ENCODE data around the gene MRPS7. TPM values are rescaled to one million over a fixed set of nuclear protein-coding genes. Genes with fewer than 3 reads are reported as not detected.

Gene MRPS7
- total and polyA plus RNA-seq, 2 of the 8 experiments (the other 6 are each of a cell fraction or from before 2014, with no cell fraction given), result 63.4 to 79.4 TPM

DNA sequence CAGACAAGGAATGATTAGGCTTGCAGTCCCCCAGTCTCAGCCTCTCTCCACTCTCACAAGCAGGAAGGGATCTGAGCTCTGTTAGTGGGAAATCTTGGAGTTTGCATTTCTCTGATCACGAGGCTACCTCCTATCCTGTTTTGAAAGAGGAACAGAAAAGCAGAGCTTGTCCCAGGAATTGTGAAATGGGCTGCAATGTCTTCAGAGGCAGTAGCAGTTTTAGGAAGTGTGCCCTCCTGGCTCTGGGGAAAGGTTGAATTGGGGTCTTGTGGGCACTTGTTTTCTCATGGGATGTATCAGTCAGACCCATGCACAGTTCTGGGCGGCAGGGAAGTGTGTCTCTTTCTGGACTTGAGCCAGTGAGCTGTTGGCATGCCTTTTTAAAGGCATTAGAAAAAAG is 33.4 kb upstream of the MRPS7 start:
- Histone ChIP-seq H3K23ac (ENCODE audit: insufficient read length) (no peak overlapping the region), H2AFZ (ENCODE audit: low read length) (no peak overlapping the region), H3K9me3 (ENCODE audit: insufficient read depth in 2 of 2, low read depth in 1 of 2, low read length in 1 of 2) (no peaks in the 10 kb centered on the region), H3K4me1 (replicated peaks in 1 of 4; ENCODE audit: control insufficient read depth in 3 of 4, insufficient read depth in 4 of 4, low read length in 3 of 4) (no peaks in the 10 kb centered on the region), H2BK15ac (ENCODE audit: low read length) (no peak overlapping the region), H3K27ac (ENCODE audit: low read depth, low read length) (no peak overlapping the region), H3K4ac (replicated peaks; ENCODE audit: insufficient read length, low read depth, low read length) (no peak overlapping the region), H3K36me3 (ENCODE audit: control insufficient read depth in 2 of 4, insufficient read depth in 4 of 4, low read length in 3 of 4) (peaks cover 16 to 75% (median 61%) of the 10 kb centered on the region in 4 experiments), H4K91ac (replicated peaks; ENCODE audit: insufficient read length, low read length) (no peak overlapping the region), H2BK12ac (ENCODE audit: low read depth, low read length) (no peak overlapping the region), H2BK120ac (replicated peaks; ENCODE audit: low read depth, low read length) (no peak overlapping the region), H3K79me1 (ENCODE audit: low read depth, low read length) (no peaks in the 10 kb centered on the region), H3K14ac (ENCODE audit: insufficient read length) (no peak overlapping the region), H4K20me1 (replicated peaks in 1 of 2; ENCODE audit: control insufficient read depth in 1 of 2, insufficient read depth in 2 of 2, low read length in 2 of 2) (peaks cover 0 to 12% of the 10 kb centered on the region in 2 experiments), H3K18ac (ENCODE audit: extremely low read depth, low read length) (no peak overlapping the region), H2AK5ac (ENCODE audit: low read depth, low read length) (no peak overlapping the region), H3K9ac (replicated peaks in 1 of 4; ENCODE audit: extremely low read depth in 1 of 4, low read depth in 3 of 4, low read length in 3 of 4) (no peak overlapping the region), H3K23me2 (ENCODE audit: low read depth, low read length) (no peaks in the 10 kb centered on the region), H3K4me2 (ENCODE audit: insufficient read depth in 1 of 2, low read depth in 2 of 2, low read length in 2 of 2) (no peak overlapping the region), H3K56ac (replicated peaks; ENCODE audit: insufficient read length, low read depth, low read length) (no peak overlapping the region), H4K8ac (ENCODE audit: extremely low read depth, insufficient read depth, low read length) (no peak overlapping the region), H3K4me3 (ENCODE audit: extremely low read depth in 1 of 4, insufficient read depth in 2 of 4, low read depth in 3 of 4, low read length in 4 of 4) (no peak overlapping the region), H4K5ac (ENCODE audit: insufficient read length, low read depth, low read length) (no peak overlapping the region), H3K79me2 (ENCODE audit: control insufficient read depth in 1 of 2, insufficient read depth in 2 of 2, low read length in 2 of 2) (no peaks in the 10 kb centered on the region), H3K27me3 (replicated peaks in 1 of 4; ENCODE audit: control insufficient read depth in 3 of 4, extremely low read depth in 1 of 4, insufficient read depth in 3 of 4, low read length in 3 of 4) (no peaks in the 10 kb centered on the region), H2BK5ac (ENCODE audit: low read depth, low read length) (no peak overlapping the region), H2BK20ac (ENCODE audit: low read length) (no peak overlapping the region)
- 94% methylated on average over 2 of the region's 2 CpGs; no CpG with 5 or more reads in 1 of the 2 experiments for WGBS, 2 experiments (ENCODE audit: extremely low coverage in 1 of 2, insufficient coverage in 1 of 2, insufficient read length in 1 of 2, insufficient replicate concordance in 2 of 2, low coverage in 1 of 2, low lambda C conversion rate in 2 of 2, missing lambda C conversion rate in 1 of 2)
- ChIA-PET POLR2A (ENCODE audit: partially characterized antibody) (interaction anchor here (1.0 to 2.4 kb wide), 8 partner anchors 8 to 74 kb away, joined by 3 to 17 read pairs (median 6); partner anchors contain the start of genes GGA3, JPT1 and NUP85), CTCF (ENCODE audit: partially characterized antibody) (interaction anchor here (0.8 to 6.9 kb wide), 8 partner anchors 8 to 265 kb away, joined by 3 to 84 read pairs (median 3); partner anchors contain the start of gene MIF4GD)
- FAIRE-seq (no peak), DNase-seq (ENCODE audit: low read depth in 1 of 2, low spot score in 2 of 2) (no peak)
- TF ChIP-seq TEAD4 (IDR thresholded peaks at IDR 0.05; ENCODE audit: low read depth, low read length) (no peak), TAF1 (IDR thresholded peaks at IDR 0.05; ENCODE audit: low read depth, low read length) (no peak), SIX5 (IDR thresholded peaks at IDR 0.05; ENCODE audit: low read depth, low read length) (no peak), CBX8 (IDR thresholded peaks at IDR 0.05; ENCODE audit: borderline replicate concordance, low read depth, low read length) (no peak), RAD21 (IDR thresholded peaks at IDR 0.05 in 1 of 2, conservative IDR thresholded peaks at IDR 0.05 in 1 of 2; ENCODE audit: low read depth in 2 of 2, low read length in 2 of 2) (no peak), JUND (IDR thresholded peaks at IDR 0.05; ENCODE audit: low read length) (no peak), HDAC2 (IDR thresholded peaks at IDR 0.05; ENCODE audit: borderline replicate concordance in 1 of 2, low read depth in 2 of 2, low read length in 2 of 2) (no peak), YY1 (IDR thresholded peaks at IDR 0.05; ENCODE audit: low read depth, low read length) (no peak), POU5F1 (IDR thresholded peaks at IDR 0.05; ENCODE audit: low read depth, low read length) (no peak), POLR2AphosphoS5 (IDR thresholded peaks at IDR 0.05; ENCODE audit: low read depth, low read length) (no peak)
- TF ChIP-seq, protein P1, sequence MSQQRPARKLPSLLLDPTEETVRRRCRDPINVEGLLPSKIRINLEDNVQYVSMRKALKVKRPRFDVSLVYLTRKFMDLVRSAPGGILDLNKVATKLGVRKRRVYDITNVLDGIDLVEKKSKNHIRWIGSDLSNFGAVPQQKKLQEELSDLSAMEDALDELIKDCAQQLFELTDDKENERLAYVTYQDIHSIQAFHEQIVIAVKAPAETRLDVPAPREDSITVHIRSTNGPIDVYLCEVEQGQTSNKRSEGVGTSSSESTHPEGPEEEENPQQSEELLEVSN (IDR thresholded peaks at IDR 0.05), result no peak
- TF ChIP-seq, protein P2, sequence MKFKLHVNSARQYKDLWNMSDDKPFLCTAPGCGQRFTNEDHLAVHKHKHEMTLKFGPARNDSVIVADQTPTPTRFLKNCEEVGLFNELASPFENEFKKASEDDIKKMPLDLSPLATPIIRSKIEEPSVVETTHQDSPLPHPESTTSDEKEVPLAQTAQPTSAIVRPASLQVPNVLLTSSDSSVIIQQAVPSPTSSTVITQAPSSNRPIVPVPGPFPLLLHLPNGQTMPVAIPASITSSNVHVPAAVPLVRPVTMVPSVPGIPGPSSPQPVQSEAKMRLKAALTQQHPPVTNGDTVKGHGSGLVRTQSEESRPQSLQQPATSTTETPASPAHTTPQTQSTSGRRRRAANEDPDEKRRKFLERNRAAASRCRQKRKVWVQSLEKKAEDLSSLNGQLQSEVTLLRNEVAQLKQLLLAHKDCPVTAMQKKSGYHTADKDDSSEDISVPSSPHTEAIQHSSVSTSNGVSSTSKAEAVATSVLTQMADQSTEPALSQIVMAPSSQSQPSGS (IDR thresholded peaks at IDR 0.05; ENCODE audit: low read length), result no peak
